ENCODE measurements around the gene RUFY1.

GRCh38 chr5:179620703-179621350, 70.5 kb downstream of the RUFY1 start:
- no peak for TF ChIP-seq EZH2 (IDR thresholded peaks at IDR 0.05; ENCODE audit: borderline replicate concordance, low read depth, low read length, poor library complexity, severe bottlenecking)
- TF ChIP-seq, protein P1, sequence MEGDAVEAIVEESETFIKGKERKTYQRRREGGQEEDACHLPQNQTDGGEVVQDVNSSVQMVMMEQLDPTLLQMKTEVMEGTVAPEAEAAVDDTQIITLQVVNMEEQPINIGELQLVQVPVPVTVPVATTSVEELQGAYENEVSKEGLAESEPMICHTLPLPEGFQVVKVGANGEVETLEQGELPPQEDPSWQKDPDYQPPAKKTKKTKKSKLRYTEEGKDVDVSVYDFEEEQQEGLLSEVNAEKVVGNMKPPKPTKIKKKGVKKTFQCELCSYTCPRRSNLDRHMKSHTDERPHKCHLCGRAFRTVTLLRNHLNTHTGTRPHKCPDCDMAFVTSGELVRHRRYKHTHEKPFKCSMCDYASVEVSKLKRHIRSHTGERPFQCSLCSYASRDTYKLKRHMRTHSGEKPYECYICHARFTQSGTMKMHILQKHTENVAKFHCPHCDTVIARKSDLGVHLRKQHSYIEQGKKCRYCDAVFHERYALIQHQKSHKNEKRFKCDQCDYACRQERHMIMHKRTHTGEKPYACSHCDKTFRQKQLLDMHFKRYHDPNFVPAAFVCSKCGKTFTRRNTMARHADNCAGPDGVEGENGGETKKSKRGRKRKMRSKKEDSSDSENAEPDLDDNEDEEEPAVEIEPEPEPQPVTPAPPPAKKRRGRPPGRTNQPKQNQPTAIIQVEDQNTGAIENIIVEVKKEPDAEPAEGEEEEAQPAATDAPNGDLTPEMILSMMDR (conservative IDR thresholded peaks at IDR 0.05; ENCODE audit: low read depth, low read length), result no peak

Data from A673 (cell line).